Hematopoietic multipotent progenitor cell (in vitro differentiated cells): Measurements from ENCODE around the gene MAP3K21. TPM values are rescaled to one million over a fixed set of nuclear protein-coding genes. Genes with fewer than 3 reads are reported as not detected.

Source experiments
- DNase-seq, 3 donors: peaks; one replicate each; pipeline ENCODE4 v3.0.0-alpha.2; 2011 to 2015; ENCODE audit warnings: low read depth in 2 of 3, low spot score in 2 of 3
- total RNA-seq: library from RNA; depleted of rRNA; stranded (reverse); fragments of >200 nt; gene quantifications from one replicate; pipeline ENCODE4 v1.2.3, GENCODE V29; 2012

Gene MAP3K21
- total RNA-seq, 1 donor = 3.0 TPM

- no peak for DNase-seq
These were observed 104.4 kb downstream of the MAP3K21 start for GRCh38 chr1:233431753-233432403.

- DNase-seq = no peak
These were observed 105.4 kb downstream of the MAP3K21 start for GRCh38 chr1:233432916-233433315.

- DNase-seq = no peak
These were observed 106.1 kb downstream of the MAP3K21 start for GRCh38 chr1:233433436-233434210.

Other genes with a start within 250 kb of the MAP3K21 start
- gene PCNX2, start 32.0 kb upstream of the MAP3K21 start, total RNA-seq = 28.8 TPM